Inferior parietal cortex (tissue), 1 donor: ENCODE results near the gene PLEKHA5.
"Not testable (repeated sequence)": the region's sequence is repeated elsewhere in the genome, so short reads cannot be mapped to it uniquely, and the experiment has no call there.

Experiments
- DNase-seq: peaks from one replicate; pipeline ENCODE4 v3.0.0-alpha.2; 2016; ENCODE audit errors: extremely low spot score

The PLEKHA5 gene

DNA sequence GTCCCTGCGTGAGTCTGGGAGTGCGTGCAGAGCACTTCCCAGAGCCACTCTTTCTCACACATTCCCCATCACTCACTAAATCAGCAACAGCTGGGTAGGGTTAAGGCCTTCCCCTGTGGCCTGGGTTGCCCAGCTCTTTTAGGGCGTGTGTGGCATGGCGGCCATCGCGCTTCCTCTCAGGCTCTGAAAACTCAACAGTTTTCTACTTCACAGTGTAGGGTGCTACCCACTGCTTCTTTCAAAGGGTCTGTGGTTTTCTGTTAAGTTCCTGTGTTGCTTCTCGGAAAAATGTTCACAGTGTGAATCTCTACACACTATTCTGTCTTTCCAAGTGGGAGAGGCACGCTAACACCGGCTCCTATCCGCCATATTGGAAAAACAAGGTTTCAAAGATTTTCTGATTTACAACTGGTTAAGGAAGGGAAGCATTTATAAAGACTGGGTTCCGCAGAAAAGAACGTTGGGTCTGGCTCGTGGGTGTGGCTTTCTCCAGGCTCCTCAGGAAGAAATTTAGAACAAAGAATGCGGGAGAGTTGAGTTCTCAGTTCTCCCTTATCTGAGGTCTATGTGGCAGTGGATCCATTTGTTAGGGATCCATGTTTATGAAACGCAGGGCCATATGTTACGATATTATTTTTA is 274.8 kb downstream of the PLEKHA5 start:
- no peak for DNase-seq

DNA sequence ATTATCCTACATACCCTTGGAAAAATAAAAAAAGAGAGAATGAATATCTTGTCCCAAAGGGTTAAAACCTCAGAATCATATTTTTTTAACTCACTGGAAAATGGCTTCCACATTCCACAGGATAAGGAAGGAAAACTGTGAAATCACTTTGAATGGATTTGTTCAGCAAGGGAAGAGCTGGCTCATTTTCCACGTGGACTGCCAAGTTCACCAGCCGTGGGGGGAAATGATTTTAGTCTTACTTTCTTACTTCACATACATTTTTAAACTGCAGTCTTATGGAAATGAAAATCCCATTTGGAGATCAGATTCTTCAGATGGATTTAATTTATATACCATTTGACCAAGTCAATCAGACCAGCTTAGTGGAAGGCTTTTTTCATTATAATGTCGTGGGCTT is 279.8 kb downstream of the PLEKHA5 start:
- no peak for DNase-seq

DNA sequence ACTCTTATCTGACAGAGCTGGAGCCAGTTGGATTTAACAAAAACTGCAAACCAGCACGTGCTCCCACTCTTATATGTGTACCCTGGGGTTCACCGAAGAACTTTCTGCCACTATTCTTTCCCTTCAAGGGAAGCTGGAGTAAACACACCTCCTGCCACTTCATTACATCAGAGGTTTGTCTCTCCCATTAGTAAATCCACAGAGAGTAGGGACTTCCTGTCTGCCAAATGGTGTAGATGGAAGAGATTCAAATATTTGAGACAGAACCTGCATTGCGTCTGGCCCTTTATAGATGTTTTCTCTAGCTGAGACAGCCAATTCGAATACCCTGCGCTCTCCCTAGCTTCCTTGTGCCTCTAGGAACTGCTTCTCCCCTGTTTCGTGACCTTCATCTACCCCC is 280.7 kb downstream of the PLEKHA5 start:
- no peak for DNase-seq

DNA sequence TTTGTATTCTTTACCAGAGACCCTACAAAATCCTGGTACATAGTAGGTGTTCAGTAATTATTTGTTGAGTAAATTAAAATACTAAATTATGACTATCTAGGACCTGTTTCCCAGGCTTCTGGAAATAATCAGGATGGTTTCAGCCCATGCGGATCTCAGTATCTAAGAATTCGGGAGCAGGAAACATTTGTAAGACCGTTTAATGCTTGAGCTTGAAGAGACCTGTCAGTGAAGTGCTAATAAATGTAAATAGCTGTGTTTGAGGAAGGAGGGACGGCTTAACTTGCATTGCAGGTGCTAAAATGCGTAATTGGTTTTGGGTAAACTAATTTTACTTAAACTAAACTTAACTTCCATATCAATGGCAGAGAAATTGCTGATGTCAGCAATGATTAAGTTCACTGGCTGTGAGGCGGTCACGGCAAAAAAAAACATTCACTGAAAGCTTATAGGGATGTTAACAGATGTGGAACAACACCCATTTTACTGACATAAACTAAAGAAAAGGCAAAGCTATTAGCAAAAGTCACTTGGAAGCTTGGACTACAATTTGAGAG is 281.2 kb downstream of the PLEKHA5 start:
- DNase-seq: no peak

DNA sequence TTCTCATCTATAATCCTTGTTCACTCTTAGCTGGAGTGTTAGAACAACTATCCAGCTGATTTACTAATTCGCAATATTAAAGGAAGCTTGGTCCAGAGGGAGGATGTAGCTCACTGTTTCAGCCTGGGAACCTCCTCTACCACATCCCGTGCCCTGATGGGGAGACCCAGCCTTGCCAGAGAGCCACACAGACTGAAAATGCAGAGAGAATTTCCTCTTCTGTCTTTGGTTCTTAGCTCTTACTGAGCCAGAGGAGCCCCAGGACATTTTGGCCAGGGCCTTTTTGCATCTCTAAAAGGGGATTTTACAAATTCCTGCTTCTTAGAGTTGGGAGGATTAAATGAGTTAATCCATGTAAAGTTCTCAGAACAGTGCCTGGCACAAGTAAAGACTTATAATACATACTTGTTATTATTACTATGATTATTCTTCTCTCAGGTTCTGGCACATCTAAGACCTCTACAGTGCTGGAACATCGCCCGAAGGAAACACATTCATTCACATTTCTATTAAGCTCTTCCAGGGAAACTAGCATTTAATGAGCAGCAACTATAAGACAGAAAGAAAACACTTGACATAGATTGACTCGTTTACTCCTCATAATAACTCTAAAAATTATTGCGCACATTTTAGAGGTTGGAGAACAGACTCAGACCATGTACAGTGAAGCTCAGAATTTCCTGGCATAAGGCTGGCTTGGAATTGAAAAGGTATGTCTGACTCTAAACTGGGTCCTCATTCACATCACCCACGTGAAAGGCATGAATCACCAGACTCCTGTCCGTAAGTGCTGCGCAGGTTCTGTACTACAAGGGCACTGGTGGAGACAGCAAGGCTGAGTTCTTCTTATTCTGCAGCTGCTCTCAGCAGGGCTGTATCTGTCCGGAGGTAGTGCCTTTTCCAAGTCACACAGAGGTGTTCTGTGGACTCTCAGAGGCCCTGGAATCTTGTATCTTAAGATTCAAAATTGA is 282.0 kb downstream of the PLEKHA5 start:
- no peak for DNase-seq

DNA sequence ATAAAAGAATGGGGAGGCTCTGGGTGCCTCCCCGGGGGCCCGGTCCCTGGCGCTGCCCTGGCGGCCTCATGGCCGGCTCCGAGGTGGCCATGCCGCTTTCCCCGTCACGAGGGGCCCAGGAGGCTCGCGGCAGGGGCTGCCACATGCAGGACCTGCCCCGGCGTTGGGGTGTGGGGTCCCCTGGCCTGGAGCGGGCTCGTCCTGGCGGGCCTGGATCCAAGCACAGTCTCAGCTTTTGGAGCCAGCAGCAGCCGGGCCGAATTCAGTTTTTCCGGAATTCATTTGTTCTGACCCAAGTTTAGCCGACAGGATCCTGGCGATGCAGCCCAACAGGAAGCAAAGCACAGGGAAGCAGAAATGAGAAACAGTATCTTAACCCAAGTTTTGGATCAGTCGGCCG is 283.3 kb downstream of the PLEKHA5 start:
- no peak for DNase-seq

DNA sequence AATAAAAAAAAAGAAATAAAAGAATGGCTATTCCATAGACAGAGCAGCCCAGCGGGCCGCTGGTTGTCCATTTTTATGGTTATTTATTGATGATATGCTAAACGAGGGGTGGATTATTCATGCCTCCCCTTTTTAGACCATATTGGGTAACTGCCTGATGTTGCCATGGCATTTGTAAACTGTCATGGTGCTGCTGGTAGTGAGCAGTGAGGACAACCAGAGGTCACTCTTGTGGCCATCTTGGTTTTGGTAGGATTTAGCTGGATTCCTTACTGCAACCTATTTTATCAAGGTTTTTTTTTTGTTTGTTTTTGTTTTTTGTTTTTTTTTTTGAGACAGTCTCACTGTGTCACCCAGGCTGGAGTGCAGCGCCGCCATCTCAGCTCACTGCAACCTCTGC is 284.0 kb downstream of the PLEKHA5 start:
- DNase-seq: not testable (repeated sequence)

DNA sequence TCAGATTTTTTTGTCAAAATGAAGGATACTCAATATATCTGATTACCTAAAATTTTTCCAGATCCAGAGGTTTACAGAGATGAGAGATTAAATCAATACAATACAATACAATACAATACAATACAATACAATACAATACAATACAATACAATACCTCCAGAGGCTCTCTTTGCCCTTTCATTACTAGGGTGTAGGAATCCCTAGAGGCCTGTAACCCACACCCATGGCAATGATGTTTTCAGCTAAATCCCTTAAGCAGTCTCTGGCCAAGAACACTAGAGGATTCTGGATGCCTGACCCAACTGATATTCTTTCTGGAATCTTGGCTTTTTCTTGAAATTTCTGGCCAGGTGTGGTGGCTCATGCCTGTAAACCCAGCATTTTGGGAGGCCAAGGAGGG is 286.0 kb downstream of the PLEKHA5 start:
- DNase-seq: no peak

DNA sequence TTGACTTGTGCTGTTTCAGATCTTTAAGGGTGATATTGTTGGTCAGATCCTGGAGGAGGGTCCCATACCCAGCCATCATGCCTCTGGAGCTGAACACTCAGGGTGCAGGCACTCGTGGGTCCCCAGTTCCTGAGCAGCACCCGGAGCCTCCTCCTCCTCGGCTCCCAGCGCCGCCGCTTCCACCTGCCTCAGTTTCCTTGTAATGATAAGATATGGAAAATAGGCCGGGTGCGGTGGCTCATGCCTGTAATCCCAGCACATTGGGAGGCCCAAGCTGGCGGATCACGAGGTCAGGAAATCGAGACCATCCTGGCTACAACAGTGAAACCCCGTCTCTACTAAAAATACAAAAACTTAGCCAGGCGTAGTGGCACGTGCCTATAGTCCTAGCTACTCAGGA is 289.6 kb downstream of the PLEKHA5 start:
- DNase-seq: no peak

DNA sequence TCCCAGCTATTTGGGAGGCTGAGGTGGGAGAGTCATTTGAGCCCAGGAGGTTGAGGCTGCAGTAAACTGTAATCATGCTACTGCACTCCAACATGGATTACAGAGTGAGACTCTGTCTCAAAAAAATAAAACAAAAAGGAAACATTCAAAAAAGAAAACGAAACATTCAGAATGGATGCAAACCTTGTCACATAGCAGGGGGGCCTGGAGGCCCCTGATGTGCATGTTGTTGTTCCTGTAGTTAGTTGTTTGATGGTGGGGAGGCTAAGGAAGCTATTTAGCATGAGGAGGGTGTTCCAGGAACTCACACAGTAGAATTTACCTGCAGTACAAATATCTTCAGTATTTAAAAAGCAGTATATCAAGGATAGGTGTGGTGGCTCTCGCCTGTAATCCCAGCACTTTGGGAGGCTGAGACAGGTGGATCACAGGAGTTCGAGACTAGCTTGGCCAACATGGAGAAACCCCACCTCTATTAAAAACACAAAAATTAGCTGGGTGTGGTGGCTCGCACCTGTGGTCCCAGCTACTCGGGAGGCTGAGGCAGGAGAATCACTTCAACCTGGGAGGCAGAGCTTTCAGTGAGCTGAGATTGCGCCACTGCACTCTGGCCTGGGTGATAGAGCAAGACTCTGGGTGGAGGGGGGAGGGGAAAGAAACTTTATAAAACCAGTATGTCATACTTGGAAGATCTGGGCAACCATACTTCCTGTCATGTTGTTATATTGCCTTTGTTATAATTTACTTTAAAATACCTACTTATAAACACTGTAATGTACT is 292.2 kb downstream of the PLEKHA5 start:
- DNase-seq: no peak

DNA sequence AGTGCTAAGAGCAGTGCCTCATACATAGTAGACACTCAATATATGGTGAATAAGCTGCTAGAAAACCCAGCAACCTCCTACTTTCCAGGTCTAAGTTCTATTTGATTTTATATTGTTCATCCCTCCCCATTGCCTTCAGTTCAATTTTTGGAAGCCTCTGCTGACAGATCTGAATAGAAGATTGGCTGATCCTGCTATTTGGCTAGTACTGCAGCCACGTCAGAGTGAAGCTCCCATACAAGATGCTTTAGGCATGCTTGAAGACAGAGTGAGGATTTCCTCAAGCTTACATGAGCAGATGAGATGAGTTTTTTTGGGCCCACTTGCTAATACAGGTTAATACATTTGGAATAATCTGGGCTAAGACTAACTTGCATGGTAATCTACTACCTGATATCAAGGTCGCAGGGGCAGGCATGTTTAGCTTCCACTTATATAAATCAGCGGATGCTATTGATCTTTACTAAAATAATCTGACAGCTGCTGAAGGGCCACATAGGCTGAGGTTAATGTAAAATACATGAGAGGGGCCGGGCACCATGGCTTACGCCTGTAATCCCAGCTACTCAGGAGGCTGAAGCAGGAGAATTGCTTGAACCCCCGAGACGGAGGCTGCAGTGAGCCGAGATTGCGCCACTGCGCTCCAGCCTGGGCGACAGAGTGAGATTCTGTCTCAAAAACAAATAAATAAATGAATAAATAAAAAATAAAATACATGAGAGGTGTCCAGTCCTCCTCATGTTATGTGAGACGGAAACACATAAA is 293.8 kb downstream of the PLEKHA5 start:
- DNase-seq: no peak
